ENCODE measurements around the gene UAP1L1.
"Not testable (repeated sequence)": the region's sequence is repeated elsewhere in the genome, so short reads cannot be mapped to it uniquely, and the experiment has no call there.

The UAP1L1 gene

DNA sequence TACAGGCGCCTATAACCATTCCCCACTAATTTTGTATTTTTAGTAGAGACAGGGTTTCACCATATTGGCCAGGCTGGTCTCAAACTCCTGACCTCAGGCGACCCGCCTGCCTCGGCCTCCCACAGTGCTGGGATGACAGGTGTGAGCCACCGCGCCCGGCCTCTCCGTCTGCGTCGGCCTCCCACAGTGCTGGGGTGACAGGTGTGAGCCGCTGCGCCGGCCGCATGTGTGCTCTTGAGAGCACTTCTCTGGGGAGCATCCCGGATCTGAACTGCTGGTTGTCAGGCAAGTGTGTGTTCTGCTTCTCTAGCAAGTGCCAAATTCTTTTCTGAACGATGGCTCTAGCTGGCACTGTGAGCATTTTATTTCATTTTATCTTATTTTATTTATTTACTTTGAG, 19.8 kb upstream of the UAP1L1 start:
- DNase-seq = no peak

DNA sequence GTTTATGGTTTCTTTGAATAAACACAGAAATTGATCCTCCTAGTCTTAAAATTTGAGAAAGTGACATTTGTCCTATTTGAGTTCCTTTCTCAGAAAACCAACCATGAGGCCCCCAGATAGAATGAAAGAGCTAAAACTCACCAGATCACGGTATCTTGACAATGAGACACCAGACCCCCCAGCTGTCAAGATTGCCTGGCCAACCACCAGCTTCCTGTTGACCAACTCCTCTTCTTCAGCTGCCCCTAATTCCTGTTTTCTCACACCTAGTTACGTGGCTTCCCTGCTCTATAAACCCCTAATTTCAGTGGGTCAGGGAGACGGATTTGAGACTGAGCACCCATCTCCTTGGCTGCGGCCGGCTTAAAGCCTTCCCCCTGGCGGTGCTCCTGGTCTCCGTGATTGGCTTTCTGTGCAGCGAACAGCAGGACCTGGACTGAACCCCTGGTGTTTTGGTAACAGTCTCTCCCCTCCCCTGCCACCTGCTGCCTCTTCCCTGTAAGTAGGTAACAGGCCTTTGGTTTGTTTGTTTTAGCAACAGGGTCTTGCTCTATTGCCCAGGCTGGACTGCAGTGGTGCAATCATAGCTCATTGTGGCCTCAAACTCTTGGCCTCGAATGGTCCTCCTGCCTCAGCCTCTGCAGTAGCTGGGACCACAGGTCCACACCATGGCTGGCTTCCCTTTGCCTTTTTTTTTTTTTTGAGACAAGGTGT, 18.6 kb upstream of the UAP1L1 start:
- DNase-seq = no peak

DNA sequence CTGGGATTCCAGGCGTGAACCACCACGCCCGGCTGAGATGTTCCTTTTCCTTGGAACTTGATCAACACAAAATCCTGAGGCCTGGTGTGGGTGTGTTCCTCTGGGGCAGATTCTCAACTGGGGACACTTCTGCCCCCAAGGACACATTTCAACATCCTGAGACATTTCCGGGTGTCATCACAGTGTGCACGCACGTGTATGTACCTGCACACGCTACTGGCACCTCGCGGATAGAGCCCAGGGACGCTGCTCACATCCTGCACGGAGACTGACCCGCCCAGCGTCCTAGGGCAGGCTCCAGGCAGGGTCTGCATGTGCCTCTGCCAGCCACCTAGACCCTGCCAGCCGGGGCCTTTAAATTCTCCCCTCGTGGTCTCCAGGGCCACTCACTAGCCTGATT, 14.9 kb upstream of the UAP1L1 start:
- DNase-seq = no peak

DNA sequence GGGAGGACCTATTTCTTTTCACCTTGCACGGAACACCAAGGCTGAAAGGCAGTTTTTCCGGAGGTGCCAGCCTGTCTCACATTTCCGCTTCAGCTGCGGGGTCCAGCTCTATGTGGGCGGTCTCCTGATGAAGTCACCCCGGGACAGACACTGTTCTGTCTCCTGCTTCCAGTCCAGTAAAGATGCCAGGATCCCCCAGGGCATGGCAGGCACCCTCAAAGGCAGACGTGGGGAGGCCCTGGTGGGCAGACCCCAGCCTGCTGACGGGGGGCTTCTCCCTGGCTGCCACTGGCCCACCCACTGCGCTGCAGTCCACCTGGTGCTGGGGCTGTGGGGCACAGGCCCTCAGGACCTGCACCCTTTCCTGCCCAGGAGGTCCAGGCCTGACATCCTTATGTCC, 14.5 kb upstream of the UAP1L1 start:
- not testable (repeated sequence) for DNase-seq

DNA sequence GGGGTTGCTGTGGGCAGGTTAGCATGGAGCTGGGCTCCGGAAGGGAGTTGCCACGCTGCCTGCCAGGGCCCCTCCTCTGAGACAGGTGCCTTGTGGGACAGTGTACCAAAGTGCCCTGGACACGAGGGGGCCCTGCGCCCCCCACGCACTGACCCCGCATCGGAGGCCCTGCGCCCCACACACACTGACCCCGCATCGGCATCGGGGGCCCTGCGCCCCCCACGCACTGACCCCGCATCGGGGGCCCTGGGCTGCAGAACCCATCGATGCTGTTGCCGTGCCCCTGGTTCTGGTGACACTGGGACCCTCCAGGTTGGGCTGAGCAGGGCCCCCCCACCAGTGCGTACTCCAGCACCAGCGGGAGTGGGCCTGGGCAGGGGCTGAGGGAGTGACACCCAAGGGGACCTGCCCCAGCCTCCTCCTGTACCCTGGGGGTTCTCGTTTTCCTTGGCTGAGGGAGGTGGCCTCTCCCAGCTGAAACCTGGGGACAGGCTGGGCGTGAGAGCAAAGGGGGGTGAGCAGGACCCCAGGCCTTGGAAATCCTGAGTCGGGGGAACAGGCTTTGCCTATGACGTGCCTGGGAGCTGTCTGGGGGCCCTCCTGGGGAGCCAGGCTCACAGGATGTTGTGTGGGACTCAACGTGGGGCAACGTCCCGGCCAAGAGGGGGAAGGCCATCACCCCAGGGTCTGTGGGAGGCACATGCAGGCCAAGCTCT, 13.8 kb upstream of the UAP1L1 start:
- no peak for DNase-seq

DNA sequence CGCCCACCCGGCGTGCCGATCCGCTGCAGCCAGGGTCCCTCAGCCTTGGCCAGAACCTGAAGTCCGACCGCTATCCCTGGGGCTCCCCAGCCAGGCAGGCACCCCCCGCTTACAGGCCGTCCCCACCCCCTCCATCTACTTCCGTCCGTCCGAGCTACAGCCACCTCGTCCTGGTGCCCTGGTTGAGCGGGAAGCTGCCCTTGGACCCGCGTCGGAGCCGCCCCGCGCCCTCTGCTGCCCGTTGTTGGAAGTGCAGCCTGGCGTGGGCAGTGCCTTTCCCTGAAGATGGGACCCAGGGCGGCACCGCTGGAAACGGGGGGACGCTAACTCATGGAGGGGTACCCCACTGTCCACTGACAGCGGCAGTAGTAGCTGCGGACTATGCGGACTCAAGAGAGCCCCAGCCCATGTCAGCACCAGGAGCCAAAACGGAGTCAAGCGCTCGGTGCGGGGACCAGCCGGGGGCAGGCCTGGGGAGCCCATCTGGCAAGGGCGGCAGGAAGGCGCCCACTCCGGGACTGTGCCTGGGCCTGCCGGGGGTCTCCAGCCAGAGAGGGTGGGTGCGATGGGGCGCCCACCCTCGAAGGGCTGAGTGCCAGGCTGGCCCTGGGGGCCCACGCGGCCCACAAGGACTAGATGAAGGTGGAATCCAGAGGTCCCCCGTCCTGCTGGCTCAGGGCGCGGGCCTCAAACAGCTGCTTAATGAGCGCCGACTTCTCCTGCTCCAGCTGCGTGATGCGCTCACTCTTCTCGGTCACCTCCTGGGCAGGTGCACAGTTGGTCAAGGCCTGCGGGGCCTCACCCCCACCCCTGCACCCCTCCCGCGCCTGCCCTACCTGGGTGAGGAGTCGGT, 13.1 kb upstream of the UAP1L1 start:
- no peak for DNase-seq

DNA sequence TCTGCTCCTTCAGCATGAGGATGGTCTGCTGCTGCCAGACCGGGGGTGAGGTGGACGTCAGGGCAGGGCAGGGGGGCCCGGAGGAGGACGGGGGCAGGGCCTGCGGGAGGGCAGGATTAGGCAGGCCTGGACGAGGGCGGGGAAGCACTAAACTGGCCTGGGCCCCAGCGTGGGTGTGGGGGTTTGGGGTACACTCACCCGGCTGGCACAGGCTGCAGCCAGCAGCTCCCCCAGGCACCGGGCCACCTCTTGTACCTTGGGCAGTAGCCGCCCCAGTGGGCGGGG, 12.5 kb upstream of the UAP1L1 start:
- no peak for DNase-seq

DNA sequence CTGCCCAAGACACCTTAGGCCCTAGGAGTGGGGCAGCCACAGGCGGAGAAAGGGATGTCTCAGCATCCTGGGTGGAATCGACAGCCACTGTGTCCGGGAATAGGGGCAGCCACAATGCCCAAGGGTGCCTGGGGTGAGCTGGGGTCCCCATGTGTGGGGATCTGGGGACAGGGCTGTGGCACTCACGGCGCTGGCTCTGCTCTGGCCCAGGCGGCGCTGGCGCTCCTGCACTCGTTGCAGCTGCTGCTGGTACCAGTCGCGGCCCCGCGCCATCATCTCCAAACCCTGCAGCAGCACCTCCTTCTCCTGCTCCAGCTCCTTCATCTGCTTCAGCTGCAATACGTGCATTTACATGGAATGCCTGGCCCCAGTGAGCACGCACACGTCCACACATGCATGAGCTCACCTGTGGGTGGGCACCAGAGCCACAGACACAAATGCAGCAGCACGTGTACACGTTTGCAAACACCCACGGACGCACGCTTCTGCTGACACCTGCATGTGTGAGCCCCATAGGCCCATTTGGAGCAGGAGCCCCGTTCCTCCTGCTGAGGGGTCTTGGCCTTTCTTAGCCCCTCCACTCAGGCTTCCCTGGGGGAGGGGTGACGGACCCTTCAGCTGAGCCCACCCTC, 11.9 kb upstream of the UAP1L1 start:
- no peak for DNase-seq

DNA sequence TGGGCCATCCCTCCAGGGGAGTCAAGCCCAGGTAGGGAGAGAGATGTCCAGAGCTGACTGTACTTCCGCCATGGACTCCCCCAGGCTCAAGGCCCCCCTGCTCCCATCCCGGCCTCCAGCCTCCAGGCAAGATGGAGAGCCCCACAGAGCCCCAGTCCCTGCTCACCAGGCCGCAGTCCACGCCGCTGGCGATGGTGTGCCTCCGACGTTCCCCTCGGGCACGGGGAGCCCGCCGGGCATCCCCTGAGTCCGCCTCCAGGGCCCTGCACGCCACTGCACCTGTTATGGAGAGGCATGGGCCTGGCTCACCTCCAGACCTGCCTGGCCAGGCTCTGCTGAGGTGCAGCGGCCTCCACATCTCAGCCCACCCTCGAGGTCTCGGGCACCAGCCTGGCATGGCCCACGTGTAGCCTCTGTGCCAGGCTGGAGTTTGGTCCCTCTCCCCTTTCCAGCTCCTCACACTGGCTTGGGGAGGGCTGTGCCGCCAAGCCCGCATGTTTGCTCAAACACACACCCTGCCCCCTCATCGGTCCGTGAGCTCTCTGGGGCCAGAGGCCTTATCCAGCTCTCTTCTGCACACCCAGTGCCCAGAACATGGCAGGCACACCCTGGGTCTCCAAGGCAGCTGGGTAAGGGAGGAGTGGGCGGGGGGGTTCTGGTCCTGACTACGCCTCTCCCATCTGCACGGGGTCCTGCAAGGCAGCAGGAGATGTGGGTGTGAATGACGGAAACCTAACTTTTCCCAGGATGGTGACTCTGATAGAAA, 11.0 kb upstream of the UAP1L1 start:
- no peak for DNase-seq

DNA sequence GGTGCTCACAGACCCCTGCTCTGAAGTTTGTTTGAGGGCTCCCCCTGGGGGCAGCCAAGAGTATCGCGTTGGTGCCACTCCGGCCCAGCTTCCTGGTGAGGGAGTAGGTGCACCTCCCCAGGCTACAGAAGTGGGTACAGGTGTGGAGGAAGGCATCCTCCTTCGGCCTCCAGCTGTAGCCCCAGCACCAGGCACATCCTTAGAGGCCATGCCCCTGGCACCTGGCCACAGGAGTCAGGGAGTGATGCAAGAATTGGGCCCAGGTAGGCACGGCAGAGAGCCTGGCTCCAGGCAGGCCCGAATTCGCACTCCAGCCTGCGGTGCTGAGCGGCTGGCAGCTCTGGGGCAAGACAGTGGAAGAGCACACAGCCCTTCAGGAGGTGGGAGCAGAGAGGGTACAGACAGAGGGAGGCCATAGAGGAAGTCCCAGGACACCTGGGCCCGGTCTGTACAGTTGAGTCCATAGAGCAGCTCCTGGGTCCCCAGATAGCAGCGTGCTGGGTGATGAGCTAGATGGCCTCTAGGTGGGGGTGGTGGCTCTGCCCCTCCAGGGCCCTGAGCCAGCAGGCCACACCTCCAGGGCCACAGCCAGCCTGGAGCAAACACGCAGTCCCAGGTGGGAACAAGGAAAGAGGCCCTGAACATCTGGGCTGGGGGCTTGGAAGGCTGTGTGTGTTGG, 9.3 kb upstream of the UAP1L1 start:
- DNase-seq = peak; percentile 55

DNA sequence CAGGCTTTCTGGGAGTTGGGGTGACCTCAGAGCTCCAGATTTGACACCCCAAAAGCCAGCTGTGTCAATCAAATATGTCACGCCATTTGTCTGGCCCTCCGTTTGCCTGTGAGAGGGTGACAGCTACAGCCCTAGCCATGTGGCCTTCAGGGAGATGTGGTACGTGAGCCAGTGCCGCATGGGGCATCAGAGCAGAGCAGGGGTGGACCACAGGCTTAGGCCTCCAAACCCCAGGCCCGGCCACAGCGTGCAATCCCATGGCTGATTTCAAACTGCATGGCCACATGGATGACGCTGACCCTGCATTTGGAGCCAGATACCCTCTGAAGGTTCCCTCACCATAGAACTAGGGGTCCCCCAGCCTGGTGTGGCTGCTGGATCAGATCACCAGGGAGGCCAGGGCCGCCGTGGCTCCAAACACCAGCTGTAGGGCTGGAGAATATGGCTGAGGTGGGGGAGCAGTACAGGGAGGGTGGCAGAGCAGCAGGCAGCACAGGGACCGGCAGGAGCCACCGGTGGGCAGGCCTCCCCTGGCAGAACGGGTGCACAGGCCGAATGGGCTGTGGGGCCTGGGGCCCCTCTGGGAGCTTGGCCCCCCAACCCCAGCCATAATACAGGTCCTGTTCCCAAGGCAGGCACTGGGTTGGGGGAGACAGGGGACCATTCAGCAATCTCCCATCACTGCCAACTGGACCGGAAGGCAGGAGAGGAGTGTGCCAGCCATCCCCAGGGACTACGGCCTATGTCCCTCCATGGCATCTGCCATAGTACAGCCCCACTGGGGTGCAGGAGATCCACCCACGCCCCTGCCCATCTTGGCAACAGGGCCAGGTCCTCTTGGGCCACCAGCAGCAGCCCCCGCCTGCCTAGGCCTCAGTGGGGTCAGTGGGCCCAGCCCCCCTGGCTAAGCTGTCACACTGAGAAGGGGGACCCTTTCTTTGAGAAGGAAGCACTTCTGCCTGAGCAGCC, 8.5 kb upstream of the UAP1L1 start:
- no peak for DNase-seq

DNA sequence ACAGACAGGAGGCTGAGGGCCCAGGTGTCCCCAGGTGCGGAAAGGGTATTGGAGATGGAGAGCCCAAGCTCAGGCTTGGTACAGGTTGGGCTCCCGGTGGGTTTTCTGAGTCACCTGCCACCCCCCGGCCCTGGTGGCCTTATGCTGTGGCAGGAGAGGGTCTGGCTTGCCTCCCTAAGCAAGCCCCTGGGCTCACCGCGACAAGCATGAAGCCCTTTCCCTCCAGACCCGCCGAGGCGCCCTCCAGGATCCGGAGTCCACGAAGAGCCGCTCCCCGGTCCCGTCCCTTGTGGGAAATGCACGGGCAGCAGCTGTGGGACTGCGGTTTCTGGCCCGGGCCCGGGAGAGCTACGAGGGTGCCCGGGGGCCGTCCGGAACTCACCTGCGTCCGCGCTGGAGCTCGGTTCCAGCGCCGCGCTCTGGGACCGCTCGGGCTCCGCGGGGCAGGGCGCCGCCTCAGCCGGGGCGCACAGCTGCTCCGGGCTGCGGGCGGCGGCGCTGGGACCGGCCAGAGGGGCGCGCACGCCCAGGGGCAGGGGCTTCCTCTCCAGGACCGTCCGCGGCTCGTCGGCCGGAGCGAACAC, 7.7 kb upstream of the UAP1L1 start:
- DNase-seq = no peak

DNA sequence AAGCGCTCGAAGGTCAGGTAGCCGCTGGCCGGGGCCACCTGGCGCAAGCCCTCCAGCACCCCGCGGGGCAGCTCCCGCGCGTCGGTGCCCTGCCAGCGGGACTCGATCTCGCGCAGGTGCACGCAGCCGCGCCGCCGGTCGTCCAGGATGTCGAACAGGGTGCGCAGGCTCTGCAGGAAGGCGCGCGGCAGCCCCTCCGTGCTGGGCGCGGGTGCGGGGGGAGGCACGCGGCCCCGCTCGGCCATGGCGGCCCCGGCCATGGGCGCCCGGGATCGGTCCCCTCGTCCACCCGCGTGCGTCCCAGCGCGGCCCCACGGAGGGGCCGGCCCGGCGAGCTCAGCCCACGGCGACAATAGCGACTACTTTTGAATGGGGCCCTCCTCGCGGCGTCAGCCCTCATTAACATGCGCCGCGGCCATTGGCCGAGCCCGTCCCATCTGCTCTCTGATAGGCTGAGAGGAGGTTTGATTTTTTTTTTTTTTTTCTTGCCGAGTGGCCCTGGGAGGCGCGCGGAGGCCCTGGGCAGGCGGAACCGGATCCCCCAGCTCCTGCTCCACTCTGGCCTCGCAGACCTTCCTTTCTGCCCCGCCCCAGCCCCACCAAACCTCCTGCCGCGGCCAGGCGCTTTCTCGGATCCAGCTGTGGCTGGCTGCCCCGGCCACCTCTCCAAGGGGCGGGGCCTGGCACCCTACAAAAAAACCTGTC, 7.0 kb upstream of the UAP1L1 start, which contains the start of gene SAPCD2:
Gene SAPCD2 (minus strand): TSS at position 357 of the 705 bp plus-strand sequence. CDS start 97 bp downstream, at position 260.
- DNase-seq = peak; percentile 88

DNA sequence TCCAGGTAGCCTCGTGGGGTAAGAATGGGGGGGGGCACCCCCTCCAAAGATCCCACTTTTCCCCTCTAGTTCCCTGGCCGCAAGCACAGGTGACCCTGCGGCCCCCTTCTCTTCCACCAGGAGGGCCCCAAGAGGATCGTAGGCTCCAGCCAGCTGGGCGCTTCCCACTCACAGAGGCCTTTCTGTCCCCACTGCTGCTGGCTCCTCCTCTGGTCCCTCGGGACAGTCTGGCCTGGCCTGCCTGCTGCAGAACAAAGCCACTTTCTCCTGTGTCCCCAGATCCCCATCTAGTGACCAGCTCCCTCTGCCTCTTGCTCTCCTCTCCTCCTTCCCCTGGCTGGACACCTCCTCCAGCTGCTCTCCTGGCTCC, 6.4 kb upstream of the UAP1L1 start:
- no peak for DNase-seq

DNA sequence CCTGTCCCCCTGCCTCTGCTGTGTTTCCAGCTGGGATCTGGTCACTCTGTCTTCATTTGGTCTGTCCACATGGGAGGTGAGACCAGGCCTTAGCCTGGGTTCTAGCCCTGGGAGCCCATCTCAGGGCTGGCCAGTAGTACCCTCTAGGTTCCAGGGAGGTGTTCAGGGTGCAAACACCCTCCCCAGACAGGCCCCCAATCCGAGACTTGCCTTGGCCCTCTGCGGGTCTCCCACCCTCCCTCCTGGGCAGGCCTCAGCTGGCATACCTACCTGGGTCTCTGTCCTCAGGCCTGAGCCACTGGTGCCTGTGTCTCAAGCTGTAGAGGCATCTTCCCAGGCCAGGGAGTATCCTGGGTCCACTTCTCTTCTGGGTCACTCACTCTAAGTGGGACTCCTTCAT, 6.0 kb upstream of the UAP1L1 start:
- DNase-seq = no peak

DNA sequence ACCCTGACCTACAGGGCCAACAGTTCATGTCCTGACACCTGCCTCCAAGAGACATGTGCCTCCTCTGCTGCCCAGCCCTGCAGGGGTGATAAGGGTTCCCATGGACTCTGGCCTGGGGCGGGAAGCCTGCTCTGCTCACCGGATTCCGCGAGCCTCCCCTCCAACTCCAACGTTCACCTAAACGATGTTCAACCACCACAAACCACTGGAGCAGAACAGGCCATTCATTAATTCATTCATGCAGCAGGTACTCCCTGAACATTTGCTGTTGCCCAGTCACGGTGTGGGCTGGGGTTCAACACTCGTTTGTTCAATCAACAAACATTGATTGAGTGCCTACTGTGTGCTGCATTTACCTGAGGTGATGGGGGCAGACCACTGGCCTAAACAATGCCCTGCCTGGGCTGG, 3.3 kb upstream of the UAP1L1 start:
- no peak for DNase-seq

DNA sequence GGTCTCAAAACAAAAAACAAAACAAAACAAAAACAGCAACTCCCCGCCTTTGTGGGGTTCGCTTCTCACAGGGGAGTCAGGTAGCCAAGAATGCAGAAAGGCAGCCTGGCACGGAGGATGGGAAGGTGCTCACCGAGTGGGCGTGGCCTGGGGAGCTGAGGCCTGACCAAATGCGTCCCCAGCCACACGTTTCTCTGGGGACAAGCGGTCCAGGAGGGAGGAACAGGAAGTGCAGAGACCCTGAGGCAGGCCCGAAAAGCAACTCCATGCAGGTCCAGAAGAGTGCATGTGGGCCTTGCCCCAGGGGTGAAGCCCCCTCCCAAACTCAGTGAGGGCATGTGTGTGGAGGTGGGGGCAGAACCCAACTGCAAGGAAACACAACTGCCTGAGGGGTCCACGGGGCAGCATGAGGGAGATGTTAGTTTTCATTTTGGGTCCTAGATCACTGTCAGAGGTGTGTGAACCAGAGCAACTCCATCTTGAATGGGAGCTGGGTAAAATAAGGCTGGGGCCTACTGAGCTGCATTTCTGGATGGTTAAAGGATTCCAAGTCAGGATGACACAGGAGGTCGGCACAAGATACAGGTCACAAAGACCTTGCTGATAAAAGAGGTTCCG, 2.6 kb upstream of the UAP1L1 start:
- DNase-seq = no peak

DNA sequence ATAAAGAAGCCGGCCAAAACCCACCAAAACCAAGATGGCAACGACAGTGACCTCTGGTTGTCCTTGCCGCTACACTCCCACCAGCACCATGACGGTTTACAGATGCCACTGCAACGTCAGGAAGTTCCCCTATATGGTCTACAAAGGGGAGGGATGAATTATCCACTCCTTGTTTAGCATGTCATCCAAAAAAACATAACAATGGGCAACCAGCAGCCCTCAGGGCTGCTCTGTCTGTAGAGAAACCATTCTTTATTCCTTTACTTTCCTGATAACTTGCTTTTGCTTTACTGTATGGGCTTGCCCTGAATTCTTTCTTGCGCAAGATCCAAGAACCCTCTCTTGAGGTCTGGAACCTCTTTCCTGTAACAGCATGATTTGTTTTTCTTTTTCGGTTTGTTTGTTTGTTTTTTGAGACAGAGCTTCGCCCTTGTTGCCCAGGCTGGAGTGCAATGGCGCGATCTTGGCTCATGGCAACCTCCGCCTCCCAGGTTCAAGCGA, 2.0 kb upstream of the UAP1L1 start:
- DNase-seq = no peak

DNA sequence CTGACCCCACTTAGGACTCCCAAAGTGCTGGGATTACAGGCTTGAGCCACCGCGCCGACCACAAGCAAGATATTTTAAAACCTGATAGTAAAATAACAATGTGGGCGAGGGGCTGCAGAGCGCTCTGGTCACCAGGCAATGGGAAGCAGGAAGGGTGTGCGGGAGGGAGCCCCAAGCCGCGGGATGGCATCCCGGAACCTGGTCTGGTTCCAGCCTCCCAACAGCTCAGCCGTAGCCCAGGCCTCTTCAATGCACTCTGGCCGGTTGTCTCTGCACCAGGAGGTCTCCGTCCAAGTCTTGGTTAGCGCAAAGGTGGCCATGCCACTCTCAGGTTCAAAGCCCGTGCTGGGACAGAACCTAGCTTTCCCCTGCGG, 694 bp upstream of the UAP1L1 start:
- no peak for DNase-seq
